HG03139 (cell line): ENCODE measurements around the gene SNHG17.
"Not testable (repeated sequence)": the region's sequence is repeated elsewhere in the genome, so short reads cannot be mapped to it uniquely, and the experiment has no call there.

Source experiments
- ATAC-seq: cut with Tn5 transposase; IDR thresholded peaks from one replicate; pipeline ENCODE4 v1.9.1; 2021; ENCODE audit not compliant: unreplicated experiment

Gene SNHG17

DNA sequence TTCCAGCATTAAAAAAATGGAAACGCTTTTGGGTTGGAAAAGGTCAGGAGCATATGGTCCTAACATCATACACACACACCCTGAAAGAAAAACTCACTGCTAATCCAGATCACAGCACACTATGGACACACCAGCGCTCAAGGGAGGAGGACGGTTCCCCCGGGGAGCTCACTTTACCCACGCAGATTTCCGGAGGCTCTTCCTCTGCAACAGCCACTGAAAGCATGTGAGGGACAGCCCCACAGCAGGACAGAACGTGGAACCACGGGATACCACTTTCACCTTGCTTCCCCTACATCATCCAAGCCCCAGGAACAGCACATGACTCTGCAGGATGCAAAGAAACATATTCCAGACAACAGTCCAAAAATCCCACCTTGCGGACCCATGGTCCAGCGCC is 13.2 kb downstream of the SNHG17 start:
- ATAC-seq = no peak

DNA sequence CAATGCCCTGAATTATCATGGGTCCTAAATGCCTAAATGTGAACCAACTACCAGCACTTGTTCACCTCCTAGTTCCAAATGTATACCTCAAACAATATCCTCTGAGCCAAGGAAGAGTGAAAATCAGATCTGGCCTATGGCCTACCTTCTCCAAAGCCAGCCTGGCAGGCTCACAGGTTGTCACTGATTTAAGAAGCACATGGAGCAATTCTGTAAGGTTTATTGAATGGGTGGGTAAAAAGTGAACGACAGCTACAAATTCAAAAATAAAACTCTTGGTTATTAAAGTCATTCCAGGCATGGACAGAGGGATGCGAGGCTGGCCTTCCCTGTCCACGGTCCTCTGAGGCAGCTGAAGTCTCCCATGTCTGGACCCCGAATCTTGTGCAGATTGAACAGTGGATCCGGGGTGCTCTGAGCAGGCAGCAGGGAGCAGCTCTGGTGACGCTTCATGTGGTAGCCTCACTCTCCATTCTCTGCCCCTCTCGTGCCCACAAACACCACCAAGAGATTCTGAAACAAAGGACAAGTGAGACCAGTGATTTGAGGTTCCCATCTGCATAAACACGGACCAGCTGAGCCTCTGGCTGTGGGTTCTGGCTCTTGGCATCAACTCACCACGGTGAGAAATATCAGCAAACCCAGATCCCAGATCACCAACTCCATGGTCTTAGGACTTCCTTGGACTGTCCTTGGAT is 14.6 kb downstream of the SNHG17 start:
- no peak for ATAC-seq

DNA sequence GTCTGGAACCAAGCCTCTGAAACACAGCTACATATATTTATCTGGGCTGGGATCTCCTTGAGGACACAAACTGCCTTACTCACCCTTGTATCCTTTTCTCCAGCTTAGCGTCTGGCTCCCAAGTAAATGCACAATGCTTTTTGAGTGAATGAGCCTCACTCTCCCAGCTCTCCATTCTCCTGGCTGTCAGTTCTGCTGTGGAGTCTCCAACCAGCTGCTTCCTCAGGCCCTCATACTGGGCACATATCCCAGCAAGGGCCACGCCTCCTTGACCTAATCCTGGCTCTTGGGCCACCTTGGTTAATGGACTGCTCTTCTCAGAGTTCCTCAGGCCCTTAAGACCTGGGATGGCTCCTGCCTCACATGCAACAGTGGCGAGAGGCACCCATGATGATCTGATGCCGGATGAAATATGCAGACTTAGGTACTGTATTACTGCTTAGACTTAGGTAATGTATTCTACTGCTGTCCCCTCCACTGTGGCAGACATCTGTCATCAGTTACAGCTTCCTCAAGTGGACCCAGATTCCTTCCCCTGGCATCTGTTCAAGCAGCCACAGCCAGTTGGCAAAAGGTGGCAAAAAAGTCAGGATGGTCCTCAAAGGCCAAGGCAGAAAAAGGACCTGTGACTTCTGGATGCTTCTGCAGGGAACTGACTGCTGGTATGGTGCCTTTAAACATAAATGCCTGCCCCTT is 16.5 kb downstream of the SNHG17 start:
- ATAC-seq = no peak

DNA sequence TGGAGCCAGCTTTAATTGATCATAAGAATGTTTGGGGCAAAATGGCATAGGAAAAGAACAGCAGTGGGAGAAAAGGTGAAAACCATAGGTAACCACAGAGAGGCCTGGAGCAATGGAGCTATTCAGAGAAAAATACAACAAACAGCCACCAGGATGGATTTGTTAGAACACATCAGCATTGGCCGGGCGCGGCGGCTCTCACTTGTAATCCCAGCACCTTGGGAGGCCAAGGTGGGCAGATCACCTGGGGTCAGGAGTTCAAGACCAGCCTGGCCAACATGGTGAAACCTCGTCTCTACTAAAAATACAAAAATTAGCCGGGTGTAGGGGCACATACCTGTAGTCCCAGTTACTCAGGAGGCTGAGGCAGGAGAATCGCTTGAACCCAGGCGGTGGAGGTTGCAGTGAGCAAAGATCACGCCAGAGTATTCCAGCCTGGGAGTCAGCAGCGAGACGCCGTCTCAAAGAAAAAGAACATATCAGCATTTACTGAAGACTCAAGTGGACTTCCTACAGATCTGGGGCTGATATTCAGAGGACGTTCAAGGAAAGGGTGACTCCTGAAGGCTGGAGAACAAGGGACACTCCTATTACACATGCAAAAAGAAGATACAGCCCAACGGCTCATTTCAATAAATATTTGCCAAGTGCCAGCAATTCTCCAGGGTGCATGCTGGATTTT is 20.2 kb downstream of the SNHG17 start:
- no peak for ATAC-seq

GRCh38 chr20:38412877-38413577 is 22.1 kb downstream of the SNHG17 start:
- ATAC-seq = no peak

GRCh38 chr20:38407822-38408221 is 27.3 kb downstream of the SNHG17 start:
- ATAC-seq = not testable (repeated sequence)

DNA sequence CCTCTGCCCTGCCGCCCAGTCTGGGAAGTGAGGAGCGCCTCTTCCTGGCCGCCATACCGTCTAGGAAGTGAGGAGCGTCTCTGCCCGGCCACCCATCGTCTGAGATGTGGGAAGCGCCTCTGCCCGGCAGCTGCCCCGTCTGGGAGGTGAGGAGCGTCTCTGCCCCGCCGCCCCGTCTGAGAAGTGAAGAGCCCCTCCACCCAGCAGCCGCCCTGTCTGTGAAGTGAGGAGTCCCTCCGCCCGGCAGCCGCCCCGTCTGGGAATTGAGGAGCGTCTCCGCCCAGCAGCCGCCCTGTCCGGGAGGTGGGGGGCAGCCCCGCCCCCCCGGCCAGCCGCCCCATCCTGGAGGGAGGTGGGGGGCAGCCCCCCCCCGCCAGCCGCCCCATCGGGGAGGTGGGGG is 27.8 kb downstream of the SNHG17 start:
- no peak for ATAC-seq

- ATAC-seq = no peak
Measured at GRCh38 chr20:38406476-38406875, 28.7 kb downstream of the SNHG17 start.

DNA sequence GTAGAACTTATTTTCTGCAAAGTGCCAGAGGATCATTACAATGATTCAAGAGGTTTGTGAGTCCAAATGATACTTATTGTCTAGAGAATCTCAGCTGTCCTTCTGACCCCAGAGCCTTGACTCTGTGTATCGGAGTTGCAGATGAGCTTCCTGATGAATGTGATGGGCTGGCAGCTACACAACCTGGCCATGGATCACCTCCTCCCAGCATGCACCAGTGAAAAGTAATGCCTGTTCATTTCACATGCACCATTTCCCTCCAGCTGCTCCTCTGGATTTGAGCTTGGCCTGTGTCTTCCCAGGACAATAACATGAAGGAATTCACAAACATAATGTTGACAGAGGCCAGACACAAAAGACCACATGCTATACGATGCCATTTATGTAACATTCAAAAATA is 30.0 kb downstream of the SNHG17 start:
- ATAC-seq = no peak

DNA sequence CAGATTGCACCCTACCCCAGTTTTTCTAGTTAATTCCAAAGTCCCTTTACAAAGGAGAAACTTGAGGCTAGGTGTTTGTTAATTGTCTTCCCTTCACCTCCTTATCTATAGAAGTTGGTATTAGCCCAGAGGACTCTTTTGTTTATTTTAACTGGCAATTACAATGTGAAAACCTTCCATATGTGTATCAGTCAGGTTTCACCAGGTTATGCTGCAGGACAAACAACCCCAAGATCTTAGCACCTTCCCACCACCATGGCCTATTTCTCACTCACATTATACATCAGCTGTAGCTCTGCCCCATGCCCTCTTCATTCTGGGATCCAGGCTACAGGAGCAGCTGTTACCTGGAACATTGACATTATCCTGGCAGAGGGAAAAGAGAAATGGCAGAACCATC is 31.1 kb downstream of the SNHG17 start:
- no peak for ATAC-seq

DNA sequence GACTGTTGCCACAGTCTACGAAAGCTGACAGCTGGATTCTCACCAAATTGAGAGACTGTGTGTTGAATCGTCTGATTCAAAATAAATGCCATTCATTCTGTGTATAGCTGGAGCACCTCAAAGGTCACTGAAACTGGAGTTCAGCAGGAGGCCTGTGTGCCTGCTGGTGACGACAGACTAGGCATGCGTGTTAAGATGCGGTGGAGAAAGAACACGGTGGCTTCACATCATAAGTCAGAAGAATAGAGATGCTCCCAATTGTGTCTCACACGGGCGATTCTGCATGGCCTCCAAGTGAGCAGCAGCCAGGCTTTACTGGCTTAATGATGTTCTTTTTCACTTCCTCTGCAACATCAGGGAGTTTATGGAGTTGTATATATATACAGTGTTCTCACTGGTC is 32.3 kb downstream of the SNHG17 start:
- no peak for ATAC-seq

DNA sequence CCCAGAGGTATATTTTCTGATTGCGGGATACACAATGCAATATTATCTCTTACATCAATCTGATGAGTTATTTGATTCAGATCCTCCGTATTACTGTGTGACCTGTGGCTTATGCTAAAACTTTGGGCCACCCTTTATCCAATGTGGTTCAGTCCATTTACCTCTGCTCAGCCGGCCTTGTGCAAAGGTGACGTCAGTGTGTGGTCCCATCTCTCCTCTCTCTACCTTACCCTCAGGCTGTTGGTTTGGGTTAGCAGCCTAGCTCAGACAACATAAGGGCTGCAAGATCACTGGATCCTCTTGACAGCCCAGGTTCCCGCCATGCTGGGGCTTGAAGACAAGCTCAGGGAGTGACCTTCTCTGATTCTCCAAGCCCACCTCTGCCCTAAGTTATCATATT is 33.0 kb downstream of the SNHG17 start:
- ATAC-seq = no peak

DNA sequence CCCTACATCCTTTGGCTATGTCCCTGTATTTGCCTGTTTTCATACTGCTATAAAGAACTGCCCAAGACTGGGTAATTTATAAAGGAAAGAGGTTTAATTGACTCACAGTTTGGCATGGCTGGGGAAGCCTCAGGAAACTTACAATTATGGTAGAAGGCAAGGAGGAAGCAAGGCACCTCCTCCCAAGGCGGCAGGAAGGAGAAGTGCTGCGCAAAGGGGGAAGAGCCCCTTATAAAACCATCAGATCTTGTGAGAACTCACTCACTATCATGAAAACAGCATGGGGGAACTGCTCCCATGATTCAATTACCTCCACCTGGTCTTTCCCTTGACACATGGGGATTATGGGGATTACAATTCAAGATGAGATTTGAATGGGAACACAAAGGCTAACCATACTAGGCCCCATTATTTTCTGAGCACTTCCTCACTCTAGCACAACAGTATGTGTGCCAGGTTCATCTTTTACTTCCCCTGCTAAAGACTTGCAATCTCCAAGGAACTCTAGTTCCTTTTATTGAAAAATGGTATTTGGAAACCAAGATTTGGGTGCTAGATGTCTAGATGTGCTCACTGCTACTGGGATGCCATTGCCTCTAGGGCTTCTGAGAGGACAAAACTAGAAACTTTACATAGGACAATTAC is 39.3 kb downstream of the SNHG17 start:
- not testable (repeated sequence) for ATAC-seq

DNA sequence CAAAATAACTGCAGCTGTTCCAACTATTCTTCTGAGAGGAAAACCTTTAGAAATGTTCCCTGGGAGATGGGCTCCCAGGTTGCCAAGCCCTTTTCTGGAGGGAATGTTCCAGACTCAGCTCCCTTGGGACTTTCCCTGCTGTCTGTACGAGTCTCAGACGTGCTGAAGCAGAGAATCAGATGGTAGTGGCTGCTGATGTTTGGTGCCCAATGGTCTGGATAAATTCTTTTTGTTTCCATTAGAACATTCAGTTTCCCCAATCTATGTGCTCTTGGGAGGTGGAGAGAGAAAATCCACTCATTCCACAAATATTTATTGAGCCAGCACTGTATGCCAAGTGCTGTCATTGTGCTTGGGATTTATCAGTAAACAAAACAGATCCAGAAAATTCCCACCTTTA is 40.0 kb downstream of the SNHG17 start:
- no peak for ATAC-seq

DNA sequence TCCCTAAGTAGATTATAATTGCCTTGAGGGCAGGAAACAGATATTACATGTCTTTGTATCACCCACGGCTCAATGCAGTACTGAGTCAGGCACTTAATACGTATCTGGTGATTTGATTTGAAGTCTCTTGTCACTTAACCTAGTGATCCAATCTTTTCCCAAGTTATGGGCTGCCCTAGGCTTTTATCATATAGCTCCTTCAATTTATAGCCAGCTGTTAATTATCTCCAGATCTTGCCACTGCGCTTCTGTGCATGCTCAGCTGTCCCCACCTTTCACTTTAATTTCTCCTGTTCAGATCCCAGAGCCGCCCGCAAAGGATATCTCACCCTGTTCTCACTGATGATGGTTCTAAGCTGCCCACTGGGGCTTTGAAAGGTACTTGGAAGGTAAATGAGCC is 41.9 kb downstream of the SNHG17 start:
- no peak for ATAC-seq

GRCh38 chr20:38392356-38392755 is 42.8 kb downstream of the SNHG17 start:
- ATAC-seq = no peak

- ATAC-seq = no peak
Measured at GRCh38 chr20:38387953-38388352, 47.2 kb downstream of the SNHG17 start.

GRCh38 chr20:38386851-38387250 is 48.3 kb downstream of the SNHG17 start:
- ATAC-seq = no peak

GRCh38 chr20:38386004-38386403 is 49.1 kb downstream of the SNHG17 start:
- no peak for ATAC-seq

DNA sequence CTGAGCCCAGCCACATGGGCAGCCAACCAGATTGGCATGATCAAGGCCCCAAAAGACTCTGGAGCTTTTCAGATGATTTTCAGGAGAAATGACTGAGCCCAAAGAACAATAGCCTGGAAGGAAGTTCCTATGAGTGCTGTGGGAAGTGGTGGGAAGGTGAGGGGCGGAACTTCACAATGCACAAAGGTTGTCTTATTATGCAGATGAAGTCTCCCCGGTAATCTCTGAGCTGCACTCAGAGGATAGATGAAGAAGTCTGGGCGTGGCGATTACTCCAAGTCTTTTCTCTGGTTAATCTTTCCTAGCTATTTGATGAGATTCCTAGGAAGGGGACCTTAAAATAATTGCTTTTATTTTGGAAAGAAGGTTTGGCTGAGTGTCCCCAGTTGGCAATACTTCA is 52.0 kb downstream of the SNHG17 start:
- no peak for ATAC-seq

DNA sequence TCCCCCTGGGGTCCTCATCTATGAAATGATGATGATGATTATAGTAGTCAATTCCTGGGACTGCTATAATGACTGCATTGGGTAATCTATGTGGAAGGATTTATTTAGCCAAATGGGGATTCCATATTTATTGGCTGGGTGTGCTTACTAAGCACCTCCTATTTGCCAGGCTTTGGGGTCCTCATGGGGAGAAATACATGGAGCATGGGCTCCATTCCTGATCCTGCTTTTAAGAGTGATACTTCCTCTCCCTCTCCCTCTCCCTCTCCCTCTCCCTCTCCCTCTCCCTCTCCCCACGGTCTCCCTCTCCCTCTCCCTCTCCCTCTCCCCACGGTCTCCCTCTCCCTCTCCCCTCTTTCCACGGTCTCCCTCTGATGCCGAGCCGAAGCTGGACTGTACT is 57.3 kb downstream of the SNHG17 start:
- not testable (repeated sequence) for ATAC-seq
